Subcutaneous adipose tissue (tissue), 4 donors: ENCODE measurements around the gene FOXB1. TPM values are rescaled to one million over a fixed set of nuclear protein-coding genes. Genes with fewer than 3 reads are reported as not detected.

ENCODE experiments used
- CTCF ChIP-seq: fragments of 450-650 bp; IDR thresholded peaks from one replicate; pipeline ENCODE4 v1.5.1; 2016; ENCODE audit warnings: low read depth, mild to moderate bottlenecking, control low read depth, antibody characterized with exemption, moderate library complexity
- total RNA-seq, 4 donors: library from RNA; depleted of rRNA; stranded (reverse); fragments of >200 nt; gene quantifications; one replicate each; pipeline ENCODE4 v1.1.0, GENCODE V29; 2016

The FOXB1 gene
- total RNA-seq, 4 donors from 2014 or later: not detected

DNA sequence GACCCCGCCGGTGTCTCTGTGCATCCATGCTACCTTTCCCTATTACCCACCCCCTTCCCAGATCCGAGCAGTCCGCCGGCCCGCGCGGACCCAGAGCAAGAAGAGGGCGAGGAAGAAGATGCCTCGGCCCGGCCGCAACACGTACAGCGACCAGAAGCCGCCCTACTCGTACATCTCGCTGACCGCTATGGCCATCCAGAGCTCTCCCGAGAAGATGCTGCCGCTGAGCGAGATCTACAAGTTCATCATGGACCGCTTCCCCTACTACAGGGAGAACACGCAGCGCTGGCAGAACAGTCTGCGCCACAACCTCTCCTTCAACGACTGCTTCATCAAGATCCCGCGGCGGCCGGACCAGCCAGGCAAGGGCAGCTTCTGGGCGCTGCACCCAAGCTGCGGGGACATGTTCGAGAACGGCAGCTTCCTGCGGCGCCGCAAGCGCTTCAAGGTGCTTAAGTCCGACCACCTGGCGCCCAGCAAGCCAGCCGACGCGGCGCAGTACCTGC, 788 bp downstream of the FOXB1 start:
- no peak for TF ChIP-seq CTCF

DNA sequence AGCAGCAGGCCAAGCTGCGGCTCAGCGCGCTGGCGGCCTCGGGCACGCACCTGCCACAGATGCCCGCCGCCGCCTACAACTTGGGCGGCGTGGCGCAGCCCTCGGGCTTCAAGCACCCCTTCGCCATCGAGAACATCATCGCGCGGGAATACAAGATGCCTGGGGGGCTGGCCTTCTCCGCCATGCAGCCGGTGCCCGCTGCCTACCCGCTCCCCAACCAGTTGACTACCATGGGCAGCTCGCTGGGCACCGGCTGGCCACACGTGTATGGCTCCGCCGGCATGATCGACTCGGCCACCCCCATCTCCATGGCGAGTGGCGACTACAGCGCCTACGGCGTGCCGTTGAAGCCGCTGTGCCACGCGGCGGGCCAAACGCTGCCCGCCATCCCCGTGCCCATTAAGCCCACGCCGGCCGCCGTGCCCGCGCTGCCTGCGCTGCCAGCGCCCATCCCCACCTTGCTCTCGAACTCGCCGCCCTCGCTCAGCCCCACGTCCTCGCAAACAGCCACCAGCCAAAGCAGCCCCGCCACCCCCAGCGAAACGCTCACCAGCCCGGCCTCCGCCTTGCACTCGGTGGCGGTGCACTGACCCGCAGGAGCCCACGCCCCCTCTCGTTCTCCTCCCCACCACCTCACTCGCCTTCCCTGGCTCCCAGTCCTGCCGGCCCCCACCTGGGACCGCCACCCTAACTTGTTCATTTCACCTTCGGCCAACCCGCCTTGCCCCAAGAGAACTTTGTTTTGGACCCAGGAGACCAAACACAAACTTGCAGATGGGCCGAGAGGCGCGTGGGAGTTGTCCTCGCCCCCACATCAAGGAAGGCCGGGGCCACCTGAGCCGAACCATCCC, 1.5 kb downstream of the FOXB1 start:
- no peak for TF ChIP-seq CTCF

- TF ChIP-seq CTCF: no peak
Measured at GRCh38 chr15:60006203-60006862, 2.2 kb downstream of the FOXB1 start.

DNA sequence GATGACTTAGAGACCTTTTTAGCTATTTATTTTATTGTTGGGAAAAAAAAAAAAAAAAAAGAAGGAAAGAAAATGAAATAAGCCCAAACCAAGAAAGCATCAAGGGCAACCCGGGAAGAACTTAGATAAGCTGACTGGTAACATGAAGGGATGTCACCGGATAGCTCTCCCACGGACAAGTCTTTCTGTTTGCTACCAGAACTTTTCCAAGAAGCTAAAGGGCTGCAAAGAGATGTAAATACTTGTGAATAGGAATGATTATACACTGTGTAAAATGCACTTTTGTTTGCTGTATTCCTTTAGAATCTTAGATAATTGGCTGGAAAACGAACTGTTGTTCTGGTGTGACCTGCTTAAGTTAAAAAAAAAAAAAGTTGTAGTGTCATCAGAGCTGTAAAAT, 2.8 kb downstream of the FOXB1 start:
- no peak for TF ChIP-seq CTCF

GRCh38 chr15:60009124-60009960, 5.2 kb downstream of the FOXB1 start:
- TF ChIP-seq CTCF: no peak

DNA sequence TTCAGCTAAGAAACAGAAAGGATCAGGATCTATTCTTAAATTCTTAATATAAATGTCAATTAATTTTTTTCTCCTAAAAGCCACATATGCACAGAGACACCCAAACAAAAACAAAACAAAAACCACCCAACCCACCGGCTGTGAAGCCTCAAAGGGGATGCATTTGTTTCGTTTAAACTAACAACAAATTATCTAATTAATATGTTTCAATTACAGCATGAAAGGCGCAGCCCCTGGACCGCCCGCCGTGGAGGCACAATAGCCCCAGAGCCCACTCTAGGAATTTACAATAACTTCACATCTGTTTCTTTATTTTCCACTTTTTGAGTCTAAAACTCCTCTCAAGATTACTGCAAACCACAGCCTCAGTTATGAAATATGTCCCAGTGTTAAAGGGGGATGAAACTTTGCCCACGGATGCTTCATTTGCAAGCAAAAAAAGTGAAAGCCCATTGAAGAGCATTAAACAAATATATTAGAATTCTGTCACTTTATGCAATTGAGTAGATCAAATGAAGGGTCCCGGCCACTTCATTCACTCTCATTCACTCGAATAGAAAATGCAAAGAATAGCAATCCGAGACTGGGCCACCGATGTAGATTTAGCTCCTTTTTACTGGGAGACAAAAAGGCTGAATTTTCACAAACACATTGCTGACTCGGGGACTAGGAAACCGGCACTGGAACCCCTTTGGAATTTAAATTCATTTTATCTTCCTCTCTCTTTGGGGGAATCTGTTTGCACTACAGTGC, 6.0 kb downstream of the FOXB1 start:
- TF ChIP-seq CTCF: no peak
